ENCODE data around the gene TMEM244. TPM values are rescaled to one million over a fixed set of nuclear protein-coding genes. Genes with fewer than 3 reads are reported as not detected.

The TMEM244 gene
- total RNA-seq, 1 experiment from 2014 or later = not detected

- ATAC-seq (peak; percentile 35; the same call in 1 of the 2 replicates), DNase-seq (peak; percentile 37)
- no TSS peak for BruUV-seq (replicated peaks)
- Histone ChIP-seq H3K4me2 (ENCODE audit: low read length) (no peak overlapping the region), H3K27ac (ENCODE audit: low read length) (no peak overlapping the region), H3K36me3 (ENCODE audit: low read depth, low read length) (no peaks in the 10 kb centered on the region), H3K9me3 (ENCODE audit: low read length) (no peaks in the 10 kb centered on the region), H4K20me1 (ENCODE audit: low read length) (no peaks in the 10 kb centered on the region), H3K4me3 (ENCODE audit: low read length) (no peak overlapping the region), H3K4me1 (ENCODE audit: insufficient read depth, low read length) (no peaks in the 10 kb centered on the region), H3K9me2 (replicated peaks; ENCODE audit: low read length) (no peaks in the 10 kb centered on the region), H2AFZ (ENCODE audit: low read length) (no peak overlapping the region), H3K9ac (ENCODE audit: low read length) (no peak overlapping the region), H3K79me2 (ENCODE audit: low read length) (no peaks in the 10 kb centered on the region), H3F3A (ENCODE audit: low read length, unreplicated experiment) (no peaks in the 10 kb centered on the region), H3K27me3 (ENCODE audit: low read length) (no peaks in the 10 kb centered on the region)
- POLR2A ChIA-PET (ENCODE audit: unreplicated experiment) = no interaction called here
- TF ChIP-seq EZH2 (IDR thresholded peaks at IDR 0.05; ENCODE audit: low read length, unreplicated experiment) (no peak), EZH2phosphoT487 (IDR thresholded peaks at IDR 0.05; ENCODE audit: borderline replicate concordance, low read length) (no peak), CTCF (conservative IDR thresholded peaks at IDR 0.05; ENCODE audit: low read depth, low read length) (no peak)
- intact Hi-C loops (cut with micrococcal nuclease) = no loop called here
- CTCF ChIA-PET = no interaction called here
These were observed 40.8 kb upstream of the TMEM244 start for GRCh38 chr6:129901910-129902309.

- H3K9me2 ChIP-seq (replicated peaks; ENCODE audit: low read length) = no peaks in the 10 kb centered on the region
- intact Hi-C loops (cut with micrococcal nuclease) = loop anchor here (10.0 kb wide), 1 partner anchor 121 kb away; no protein-coding TSS in a partner anchor
- H3K4me1 ChIP-seq (ENCODE audit: insufficient read depth, low read length) = peaks cover 10% of the 10 kb centered on the region
- no peak for TF ChIP-seq EZH2phosphoT487 (IDR thresholded peaks at IDR 0.05; ENCODE audit: borderline replicate concordance, low read length)
- TF ChIP-seq CTCF (conservative IDR thresholded peaks at IDR 0.05; ENCODE audit: low read depth, low read length) = no peak
- no peak for TF ChIP-seq EZH2 (IDR thresholded peaks at IDR 0.05; ENCODE audit: low read length, unreplicated experiment)
- DNase-seq (peak; percentile 41), ATAC-seq (peak; percentile 46)
- H3F3A ChIP-seq (ENCODE audit: low read length, unreplicated experiment) = no peaks in the 10 kb centered on the region
- H3K4me3 ChIP-seq (ENCODE audit: low read length) = no peak overlapping the region
- BruUV-seq (replicated peaks) = no TSS peak
- no peak overlapping the region for H3K4me2 ChIP-seq (ENCODE audit: low read length)
- H4K20me1 ChIP-seq (ENCODE audit: low read length) = no peaks in the 10 kb centered on the region
- no peak overlapping the region for H3K9ac ChIP-seq (ENCODE audit: low read length)
- H3K27me3 ChIP-seq (ENCODE audit: low read length) = no peaks in the 10 kb centered on the region
- H3K9me3 ChIP-seq (ENCODE audit: low read length) = no peaks in the 10 kb centered on the region
- POLR2A ChIA-PET (ENCODE audit: unreplicated experiment) = no interaction called here
- no peak overlapping the region for H3K27ac ChIP-seq (ENCODE audit: low read length)
- no peaks in the 10 kb centered on the region for H3K36me3 ChIP-seq (ENCODE audit: low read depth, low read length)
- no peak overlapping the region for H2AFZ ChIP-seq (ENCODE audit: low read length)
- H3K79me2 ChIP-seq (ENCODE audit: low read length) = no peaks in the 10 kb centered on the region
- CTCF ChIA-PET = no interaction called here
These were observed 34.6 kb upstream of the TMEM244 start for GRCh38 chr6:129895692-129896091.

- no TSS peak for BruUV-seq (replicated peaks)
These were observed 33.8 kb upstream of the TMEM244 start for GRCh38 chr6:129894921-129895320.

More at GRCh38 chr6:129894921-129895320, 33.8 kb upstream of the TMEM244 start:
- Histone ChIP-seq H3F3A (ENCODE audit: low read length, unreplicated experiment) (peaks cover 3% of the 10 kb centered on the region), H3K9ac (ENCODE audit: low read length) (no peak overlapping the region), H3K4me3 (ENCODE audit: low read length) (no peak overlapping the region), H4K20me1 (ENCODE audit: low read length) (no peaks in the 10 kb centered on the region), H3K9me3 (ENCODE audit: low read length) (no peaks in the 10 kb centered on the region), H3K27ac (ENCODE audit: low read length) (no peak overlapping the region), H3K9me2 (replicated peaks; ENCODE audit: low read length) (no peaks in the 10 kb centered on the region), H2AFZ (ENCODE audit: low read length) (no peak overlapping the region), H3K4me1 (ENCODE audit: insufficient read depth, low read length) (peaks cover 18% of the 10 kb centered on the region), H3K36me3 (ENCODE audit: low read depth, low read length) (no peaks in the 10 kb centered on the region), H3K4me2 (ENCODE audit: low read length) (no peak overlapping the region), H3K27me3 (ENCODE audit: low read length) (no peaks in the 10 kb centered on the region), H3K79me2 (ENCODE audit: low read length) (no peaks in the 10 kb centered on the region)
- POLR2A ChIA-PET (ENCODE audit: unreplicated experiment) = no interaction called here
- CTCF ChIA-PET = no interaction called here
- TF ChIP-seq EZH2phosphoT487 (IDR thresholded peaks at IDR 0.05; ENCODE audit: borderline replicate concordance, low read length) (no peak), EZH2 (IDR thresholded peaks at IDR 0.05; ENCODE audit: low read length, unreplicated experiment) (no peak), CTCF (conservative IDR thresholded peaks at IDR 0.05; ENCODE audit: low read depth, low read length) (no peak)
- ATAC-seq (no peak), DNase-seq (no peak)
- intact Hi-C loops (cut with micrococcal nuclease) = loop anchor here (10.0 kb wide), 1 partner anchor 120 kb away; no protein-coding TSS in a partner anchor
